ENCODE measurements around the gene PTPRCAP. TPM values are rescaled to one million over a fixed set of nuclear protein-coding genes. Genes with fewer than 3 reads are reported as not detected.

The PTPRCAP gene
- total and polyA plus RNA-seq, 9 of the 15 experiments (the other 6 are each of a cell fraction or from before 2014, with no cell fraction given), result 0.22 to 2.0 (median 1.1) TPM; not detected in 4

- no peak within 1 kb of the TSS for H3K4me3 ChIP-seq
- H2AFZ ChIP-seq (ENCODE audit: low read depth, low read length), result no peak within 1 kb of the TSS
- no peaks in the 10 kb centered on the region for H3K36me3 ChIP-seq (ENCODE audit: control insufficient read depth, insufficient read depth, low read length)
- no peak within 1 kb of the TSS for H3K4me2 ChIP-seq (ENCODE audit: insufficient read depth, low read length)
- peaks cover 27 to 73% of the 10 kb centered on the region in 2 experiments for H3K4me1 ChIP-seq (replicated peaks in 1 of 2; ENCODE audit: control insufficient read depth in 2 of 2, insufficient read depth in 2 of 2, low read length in 2 of 2)
- H3K27ac ChIP-seq (ENCODE audit: extremely low read depth, low read depth, low read length), result no peak within 1 kb of the TSS
- in situ Hi-C loops (cut with MboI) (no loop called here), intact Hi-C loops (cut with micrococcal nuclease) (no loop called here)
- H3K9me3 ChIP-seq (replicated peaks; ENCODE audit: control insufficient read depth, insufficient read depth, low read depth, low read length), result no peaks in the 10 kb centered on the region
- POLR2A ChIA-PET, result no interaction called here
- CTCF ChIA-PET (ENCODE audit: low intra/inter-chr PET ratio), result no interaction called here
- DNase-seq (ENCODE audit: extremely low read depth in 1 of 4, low spot score in 3 of 4) (no peak), ATAC-seq (no peak), FAIRE-seq (no peak)
- H3K9ac ChIP-seq (ENCODE audit: insufficient read depth in 1 of 2, low read depth in 2 of 2, low read length in 2 of 2), result peak within 1 kb of the TSS in 1 of 2 experiments; percentile 38; a peak in 1 of 4 replicates
- WGBS (ENCODE audit: insufficient coverage, low coverage, missing lambda C conversion rate), result 46% methylated on average over 7 of the region's 67 CpGs
- no peaks in the 10 kb centered on the region; the same call in 1 of the 2 replicates for H4K20me1 ChIP-seq (replicated peaks; ENCODE audit: control insufficient read depth, insufficient read depth, low read length)
- no TSS peak for BruUV-seq (replicated peaks)
- H3K79me2 ChIP-seq (ENCODE audit: control insufficient read depth, insufficient read depth, low read length), result peaks cover 7% of the 10 kb centered on the region; the same call in 1 of the 3 replicates
- no peak for TF ChIP-seq CBX3 (IDR thresholded peaks at IDR 0.05; ENCODE audit: borderline replicate concordance in 1 of 2, low read length in 2 of 2)
- no peak for TF ChIP-seq ZNF445 (CRISPR knock-in tag; IDR thresholded peaks at IDR 0.05; ENCODE audit: low read depth)
- no peak for TF ChIP-seq ZNF639 (CRISPR knock-in tag; conservative IDR thresholded peaks at IDR 0.05 in 1 of 2, IDR thresholded peaks at IDR 0.05 in 1 of 2)
- no peaks in the 10 kb centered on the region for H3K27me3 ChIP-seq (ENCODE audit: control insufficient read depth in 2 of 2, insufficient read depth in 2 of 2, low read length in 2 of 2)
- H3K9me1 ChIP-seq (ENCODE audit: control insufficient read depth, insufficient read depth, low read length), result no peaks in the 10 kb centered on the region
These were observed 21.8 kb downstream of the PTPRCAP start, which contains the start of gene CARNS1 for GRCh38 chr11:67415501-67416304. CARNS1 (plus strand) TSS chr11:67415678; CDS start chr11:67416200, 522 bp downstream.
